COLO829 (cell line): ENCODE results near the gene FADS2.

Source experiments
- DNase-seq: peaks from one replicate; pipeline ENCODE4 v3.0.0; 2012; ENCODE audit warnings: low spot score

Gene FADS2

GRCh38 chr11:61826930-61827570 is 1.1 kb upstream of the FADS2 start:
- DNase-seq = no peak

- DNase-seq = no peak
These were observed 204 bp downstream of the FADS2 start for GRCh38 chr11:61828379-61828628.

GRCh38 chr11:61828629-61829407 is 718 bp downstream of the FADS2 start:
- no peak for DNase-seq

- no peak for DNase-seq
These were observed 1.7 kb downstream of the FADS2 start for GRCh38 chr11:61829806-61830205.

- no peak for DNase-seq
These were observed 2.4 kb downstream of the FADS2 start for GRCh38 chr11:61830237-61831105.

GRCh38 chr11:61832207-61832606 is 4.1 kb downstream of the FADS2 start:
- no peak for DNase-seq

- no peak for DNase-seq
These were observed 4.7 kb downstream of the FADS2 start for GRCh38 chr11:61832754-61833153.

- DNase-seq = no peak
These were observed 5.4 kb downstream of the FADS2 start for GRCh38 chr11:61833471-61833870.

GRCh38 chr11:61833926-61834277 is 5.8 kb downstream of the FADS2 start:
- DNase-seq = no peak

GRCh38 chr11:61834278-61835048 is 6.4 kb downstream of the FADS2 start:
- DNase-seq = no peak

- no peak for DNase-seq
These were observed 8.1 kb downstream of the FADS2 start for GRCh38 chr11:61836193-61836592.

- no peak for DNase-seq
These were observed 9.4 kb downstream of the FADS2 start for GRCh38 chr11:61837411-61838005.

- no peak for DNase-seq
These were observed 10.4 kb downstream of the FADS2 start for GRCh38 chr11:61838501-61838900.

- DNase-seq = no peak
These were observed 10.8 kb downstream of the FADS2 start for GRCh38 chr11:61838921-61839320.

GRCh38 chr11:61839742-61840141 is 11.6 kb downstream of the FADS2 start:
- DNase-seq = no peak

- DNase-seq = no peak
These were observed 12.3 kb downstream of the FADS2 start for GRCh38 chr11:61840371-61840770.

- peak; percentile 40 for DNase-seq
These were observed 13.8 kb downstream of the FADS2 start for GRCh38 chr11:61841636-61842527.

GRCh38 chr11:61842528-61842820 is 14.4 kb downstream of the FADS2 start:
- no peak for DNase-seq

GRCh38 chr11:61844909-61845565 is 16.9 kb downstream of the FADS2 start:
- DNase-seq = no peak

GRCh38 chr11:61846362-61847020 is 18.4 kb downstream of the FADS2 start:
- DNase-seq = no peak
